T-helper 2 cell treated with Interferon-gamma antibody and Interleukin-4, amounts not matched to agents 5 μg/mL and 100 μg/mL, for 36 hours (primary cell): ENCODE results near the gene LRMDA.

ENCODE experiments used
- DNase-seq: peaks from one replicate; pipeline ENCODE4 v3.0.0; 2021; ENCODE audit warnings: low spot score
- H3K27ac Mint-ChIP-seq: one replicate; pipeline ENCODE4 v1.8.0; 2021; ENCODE audit warnings: mild to moderate bottlenecking, mixed read lengths
- H3K27me3 Mint-ChIP-seq: one replicate; pipeline ENCODE4 v1.8.0; 2021; ENCODE audit warnings: low read depth, mixed read lengths
- H3K36me3 Mint-ChIP-seq: one replicate; pipeline ENCODE4 v1.8.0; 2021; ENCODE audit warnings: low read depth, mixed read lengths
- H3K4me1 Mint-ChIP-seq: one replicate; pipeline ENCODE4 v1.8.0; 2021; ENCODE audit warnings: low read depth, mixed read lengths
- H3K4me3 Mint-ChIP-seq: one replicate; pipeline ENCODE4 v1.8.0; 2022; ENCODE audit warnings: mild to moderate bottlenecking, moderate library complexity, mixed read lengths
- H3K9me3 Mint-ChIP-seq: one replicate; pipeline ENCODE4 v1.8.0; 2021; ENCODE audit warnings: mixed read lengths

The LRMDA gene

GRCh38 chr10:75538765-75539164 is 107.3 kb downstream of the LRMDA start:
- Mint-ChIP-seq H3K4me1 (no peaks in the 10 kb centered on the region), H3K36me3 (no peaks in the 10 kb centered on the region), H3K27ac (no peak overlapping the region), H3K4me3 (no peak overlapping the region), H3K27me3 (peaks cover 8% of the 10 kb centered on the region), H3K9me3 (no peaks in the 10 kb centered on the region)
- no peak for DNase-seq

GRCh38 chr10:75540357-75540966 is 109.0 kb downstream of the LRMDA start:
- Mint-ChIP-seq H3K4me3 (no peak overlapping the region), H3K27ac (no peak overlapping the region), H3K4me1 (no peaks in the 10 kb centered on the region), H3K27me3 (peaks cover 6% of the 10 kb centered on the region), H3K36me3 (no peaks in the 10 kb centered on the region), H3K9me3 (no peaks in the 10 kb centered on the region)
- no peak for DNase-seq

- no peak for DNase-seq
- Mint-ChIP-seq H3K9me3 (no peaks in the 10 kb centered on the region), H3K4me3 (no peak overlapping the region), H3K27ac (no peak overlapping the region), H3K27me3 (peaks cover 6% of the 10 kb centered on the region), H3K36me3 (no peaks in the 10 kb centered on the region), H3K4me1 (no peaks in the 10 kb centered on the region)
Measured at GRCh38 chr10:75540981-75541380, 109.6 kb downstream of the LRMDA start.

GRCh38 chr10:75541411-75541810 is 110.0 kb downstream of the LRMDA start:
- peaks cover 6% of the 10 kb centered on the region for H3K27me3 Mint-ChIP-seq
- no peaks in the 10 kb centered on the region for H3K9me3 Mint-ChIP-seq
- DNase-seq, result no peak
- H3K4me1 Mint-ChIP-seq, result no peaks in the 10 kb centered on the region
- no peak overlapping the region for H3K4me3 Mint-ChIP-seq
- H3K36me3 Mint-ChIP-seq, result no peaks in the 10 kb centered on the region
- H3K27ac Mint-ChIP-seq, result no peak overlapping the region

- H3K9me3 Mint-ChIP-seq, result no peaks in the 10 kb centered on the region
- no peaks in the 10 kb centered on the region for H3K4me1 Mint-ChIP-seq
- peaks cover 6% of the 10 kb centered on the region for H3K27me3 Mint-ChIP-seq
- no peak overlapping the region for H3K4me3 Mint-ChIP-seq
- H3K27ac Mint-ChIP-seq, result no peak overlapping the region
- DNase-seq, result no peak
- H3K36me3 Mint-ChIP-seq, result no peaks in the 10 kb centered on the region
Measured at GRCh38 chr10:75542084-75542483, 110.7 kb downstream of the LRMDA start.

GRCh38 chr10:75542906-75543305 is 111.5 kb downstream of the LRMDA start:
- peaks cover 6% of the 10 kb centered on the region for H3K27me3 Mint-ChIP-seq
- DNase-seq, result no peak

GRCh38 chr10:75544386-75544785 is 113.0 kb downstream of the LRMDA start:
- Mint-ChIP-seq H3K27ac (no peak overlapping the region), H3K27me3 (peaks cover 3% of the 10 kb centered on the region), H3K36me3 (no peaks in the 10 kb centered on the region), H3K4me3 (no peak overlapping the region), H3K4me1 (no peaks in the 10 kb centered on the region), H3K9me3 (no peaks in the 10 kb centered on the region)
- DNase-seq, result no peak

More at GRCh38 chr10:75542906-75543305, 111.5 kb downstream of the LRMDA start:
- no peak overlapping the region for H3K4me3 Mint-ChIP-seq
- H3K4me1 Mint-ChIP-seq, result no peaks in the 10 kb centered on the region
- H3K36me3 Mint-ChIP-seq, result no peaks in the 10 kb centered on the region
- no peak overlapping the region for H3K27ac Mint-ChIP-seq
- no peaks in the 10 kb centered on the region for H3K9me3 Mint-ChIP-seq

GRCh38 chr10:75544993-75545706 is 113.7 kb downstream of the LRMDA start:
- H3K4me1 Mint-ChIP-seq, result no peaks in the 10 kb centered on the region
- H3K9me3 Mint-ChIP-seq, result no peaks in the 10 kb centered on the region
- H3K27ac Mint-ChIP-seq, result no peak overlapping the region
- H3K4me3 Mint-ChIP-seq, result no peak overlapping the region
- H3K27me3 Mint-ChIP-seq, result peaks cover 3% of the 10 kb centered on the region
- DNase-seq, result no peak
- no peaks in the 10 kb centered on the region for H3K36me3 Mint-ChIP-seq

GRCh38 chr10:75546004-75546403 is 114.6 kb downstream of the LRMDA start:
- no peak overlapping the region for H3K4me3 Mint-ChIP-seq
- no peaks in the 10 kb centered on the region for H3K9me3 Mint-ChIP-seq
- no peaks in the 10 kb centered on the region for H3K36me3 Mint-ChIP-seq
- peaks cover 3% of the 10 kb centered on the region for H3K27me3 Mint-ChIP-seq
- H3K27ac Mint-ChIP-seq, result no peak overlapping the region
- DNase-seq, result no peak
- no peaks in the 10 kb centered on the region for H3K4me1 Mint-ChIP-seq

GRCh38 chr10:75547391-75548298 is 116.2 kb downstream of the LRMDA start:
- no peak overlapping the region for H3K4me3 Mint-ChIP-seq
- H3K4me1 Mint-ChIP-seq, result no peaks in the 10 kb centered on the region
- H3K27me3 Mint-ChIP-seq, result no peaks in the 10 kb centered on the region
- no peaks in the 10 kb centered on the region for H3K36me3 Mint-ChIP-seq
- no peak overlapping the region for H3K27ac Mint-ChIP-seq
- no peak for DNase-seq
- H3K9me3 Mint-ChIP-seq, result no peaks in the 10 kb centered on the region

- Mint-ChIP-seq H3K36me3 (no peaks in the 10 kb centered on the region), H3K4me1 (no peaks in the 10 kb centered on the region), H3K27ac (no peak overlapping the region), H3K9me3 (no peaks in the 10 kb centered on the region), H3K4me3 (no peak overlapping the region), H3K27me3 (no peaks in the 10 kb centered on the region)
- no peak for DNase-seq
Measured at GRCh38 chr10:75548356-75548755, 116.9 kb downstream of the LRMDA start.

GRCh38 chr10:75550191-75550590 is 118.8 kb downstream of the LRMDA start:
- no peaks in the 10 kb centered on the region for H3K36me3 Mint-ChIP-seq
- H3K27me3 Mint-ChIP-seq, result no peaks in the 10 kb centered on the region
- no peak overlapping the region for H3K4me3 Mint-ChIP-seq
- no peak for DNase-seq
- no peaks in the 10 kb centered on the region for H3K4me1 Mint-ChIP-seq
- H3K9me3 Mint-ChIP-seq, result no peaks in the 10 kb centered on the region
- H3K27ac Mint-ChIP-seq, result no peak overlapping the region

- H3K4me1 Mint-ChIP-seq, result no peaks in the 10 kb centered on the region
- H3K27ac Mint-ChIP-seq, result no peak overlapping the region
Measured at GRCh38 chr10:75552171-75552570, 120.7 kb downstream of the LRMDA start.

GRCh38 chr10:75553550-75553949 is 122.1 kb downstream of the LRMDA start:
- no peaks in the 10 kb centered on the region for H3K36me3 Mint-ChIP-seq
- no peaks in the 10 kb centered on the region for H3K9me3 Mint-ChIP-seq
- no peaks in the 10 kb centered on the region for H3K4me1 Mint-ChIP-seq
- no peak for DNase-seq
- H3K27me3 Mint-ChIP-seq, result no peaks in the 10 kb centered on the region
- H3K4me3 Mint-ChIP-seq, result no peak overlapping the region
- no peak overlapping the region for H3K27ac Mint-ChIP-seq

More at GRCh38 chr10:75552171-75552570, 120.7 kb downstream of the LRMDA start:
- H3K4me3 Mint-ChIP-seq, result no peak overlapping the region
- H3K27me3 Mint-ChIP-seq, result no peaks in the 10 kb centered on the region
- DNase-seq, result no peak
- no peaks in the 10 kb centered on the region for H3K9me3 Mint-ChIP-seq
- no peaks in the 10 kb centered on the region for H3K36me3 Mint-ChIP-seq
